DMS79 treated with DMSO at 0.1 percent for 48 hours (cell line): ENCODE measurements around the gene FITM2.
"Not testable (repeated sequence)": the region's sequence is repeated elsewhere in the genome, so short reads cannot be mapped to it uniquely, and the experiment has no call there.

ENCODE experiments used
- DNase-seq: peaks from one replicate; lab custom pipeline; 2025; lab: John Stamatoyannopoulos, UW

FITM2 gene

DNA sequence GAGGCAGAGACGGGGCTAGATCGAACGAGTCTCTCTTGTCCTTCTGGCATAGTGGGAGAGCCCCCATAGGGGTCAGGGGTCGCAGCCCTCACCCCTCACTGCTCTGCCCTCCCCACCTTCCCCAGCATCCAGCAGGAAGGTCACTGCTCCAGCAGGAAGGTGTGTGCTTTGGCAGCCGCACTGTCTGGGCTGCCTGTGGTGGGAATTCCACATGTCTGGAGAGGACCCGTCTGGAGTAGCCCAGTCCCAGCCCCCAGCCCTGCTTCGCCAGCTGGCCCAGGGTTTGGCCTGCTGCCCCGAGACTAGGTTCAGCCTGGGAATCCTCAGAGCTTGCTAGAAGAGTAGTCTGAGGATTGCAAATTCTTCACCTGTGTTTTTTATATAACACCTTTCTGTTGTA, 23.3 kb upstream of the FITM2 start:
- no peak for DNase-seq

DNA sequence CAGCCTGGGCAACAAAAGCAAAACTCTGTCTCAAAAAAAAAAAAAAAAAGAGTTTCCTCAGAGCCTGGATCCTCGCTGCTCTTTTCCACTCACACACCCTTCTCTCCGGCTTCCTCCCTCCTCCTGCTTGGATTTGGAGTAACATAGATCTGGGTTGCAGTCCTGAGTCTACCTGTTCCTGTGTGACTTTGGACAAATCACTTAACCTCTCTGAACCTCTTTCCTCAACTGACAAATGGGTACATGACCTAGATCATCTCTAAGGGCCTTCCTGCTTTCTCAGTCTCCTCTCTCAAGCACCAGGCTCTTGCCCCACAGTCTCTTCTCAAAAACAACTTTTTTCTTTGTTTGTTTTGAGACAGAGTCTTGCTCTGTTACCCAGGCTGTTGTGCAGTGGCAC, 20.2 kb upstream of the FITM2 start:
- DNase-seq = no peak

DNA sequence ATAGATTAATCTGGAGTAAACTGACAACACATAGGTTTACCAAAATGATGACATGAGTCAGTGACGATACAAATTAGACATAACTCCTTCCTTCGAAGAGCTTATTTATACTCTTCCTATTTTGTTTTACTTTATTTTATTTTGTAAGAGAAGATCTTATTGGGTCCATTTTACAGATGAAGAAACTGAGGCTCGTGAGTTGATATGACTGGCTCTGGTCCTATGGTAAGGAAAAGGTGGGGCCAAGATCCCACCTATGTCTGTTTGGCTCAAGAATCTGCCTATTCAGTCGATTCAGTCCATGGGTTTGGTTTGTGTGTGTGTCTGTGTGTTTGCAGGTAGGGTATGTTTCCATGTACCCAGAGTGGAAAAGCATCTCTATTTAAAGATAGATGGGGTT, 17.4 kb upstream of the FITM2 start:
- DNase-seq = no peak

GRCh38 chr20:44327748-44328147, 16.7 kb upstream of the FITM2 start:
- DNase-seq = not testable (repeated sequence)

GRCh38 chr20:44326391-44327159, 15.6 kb upstream of the FITM2 start:
- no peak for DNase-seq

GRCh38 chr20:44324343-44324742, 13.3 kb upstream of the FITM2 start:
- DNase-seq = no peak

- no peak for DNase-seq
Observed at GRCh38 chr20:44319839-44320422, 8.9 kb upstream of the FITM2 start.

DNA sequence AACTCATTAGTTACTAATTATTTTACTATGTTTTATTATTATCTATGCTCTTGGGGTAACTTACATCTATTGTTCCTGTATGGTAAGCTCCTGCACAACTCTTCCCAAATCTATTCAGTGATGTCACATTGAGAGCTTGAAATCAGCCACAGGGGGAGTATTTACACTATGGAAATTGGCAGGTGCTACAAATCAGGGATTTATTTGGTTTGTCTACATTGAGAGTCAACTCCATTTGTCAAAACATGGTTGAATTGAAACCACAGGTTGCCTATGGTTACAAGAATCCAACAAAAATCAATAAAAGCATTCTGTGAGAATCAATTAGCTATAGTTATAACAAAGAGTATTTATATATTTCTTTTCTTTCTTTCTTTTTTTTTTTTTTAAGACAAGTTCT, 3.9 kb upstream of the FITM2 start:
- DNase-seq = no peak

DNA sequence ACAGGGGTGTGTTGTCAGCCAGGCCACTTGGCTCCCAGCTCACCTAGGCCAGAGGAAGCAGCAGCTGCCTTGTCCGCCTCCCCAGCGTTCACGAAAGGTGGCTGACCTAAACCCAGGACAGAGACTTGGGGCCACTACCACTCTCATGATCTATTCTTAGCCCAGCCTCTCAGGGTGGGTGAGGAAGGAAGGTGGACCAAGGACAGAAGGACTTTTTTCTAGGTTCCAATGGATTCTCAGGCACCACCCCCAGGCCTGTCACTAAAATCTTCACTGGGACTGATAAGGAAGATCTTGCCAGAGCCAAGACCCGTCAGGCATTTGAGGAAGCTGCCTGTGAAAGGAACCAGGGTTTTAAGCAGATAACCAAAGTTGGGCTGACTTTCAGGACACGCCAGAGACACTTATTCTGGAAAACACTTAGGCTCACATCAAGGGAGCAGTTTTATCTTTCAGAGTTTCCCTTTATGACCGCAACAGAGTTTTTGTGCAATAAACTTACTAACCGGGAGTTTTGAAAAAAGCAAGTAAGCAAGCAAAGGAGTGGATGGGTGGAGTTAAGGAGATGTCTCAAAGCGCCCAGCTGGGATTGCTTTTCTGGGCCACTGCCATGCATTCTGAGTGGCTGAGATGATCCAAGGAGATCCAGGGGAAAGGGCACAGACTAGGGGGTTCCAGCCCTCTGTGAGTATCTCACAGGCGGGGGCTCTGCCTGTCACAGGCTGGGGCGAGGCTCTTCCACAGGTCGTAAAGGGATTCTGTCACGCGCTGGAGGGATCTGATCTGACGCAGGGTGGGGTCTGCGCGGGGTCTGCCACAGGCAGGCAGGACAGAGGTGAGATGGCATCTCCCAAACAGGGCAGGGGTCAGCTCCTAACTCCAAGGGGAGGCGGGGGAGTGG, 989 bp downstream of the FITM2 start:
- DNase-seq = no peak

- no peak for DNase-seq
Observed at GRCh38 chr20:44306927-44307326, 4.1 kb downstream of the FITM2 start.

- no peak for DNase-seq
Observed at GRCh38 chr20:44304383-44304782, 6.6 kb downstream of the FITM2 start.

GRCh38 chr20:44302736-44303135, 8.3 kb downstream of the FITM2 start:
- no peak for DNase-seq

GRCh38 chr20:44302026-44302669, 8.9 kb downstream of the FITM2 start:
- DNase-seq = peak; percentile 80

DNA sequence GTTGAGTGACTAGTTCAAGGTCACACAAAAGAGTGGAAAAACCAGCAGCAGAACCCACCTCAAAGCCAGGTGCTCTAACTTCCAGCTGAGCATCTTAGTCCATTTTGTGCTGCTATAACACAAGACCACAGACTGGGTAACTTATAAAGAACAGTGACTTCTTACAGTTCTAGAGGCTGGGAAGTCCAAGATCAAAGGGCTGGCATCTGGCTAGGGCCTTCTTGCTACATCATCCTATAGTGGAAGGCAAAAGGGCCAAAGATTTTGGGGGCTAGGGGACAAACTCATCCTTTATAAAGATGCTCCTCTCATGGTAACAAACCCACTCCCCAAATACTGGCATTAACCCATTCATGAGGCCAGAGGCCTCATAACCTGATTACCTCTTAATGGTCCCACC, 9.7 kb downstream of the FITM2 start:
- DNase-seq = no peak

GRCh38 chr20:44299011-44299535, 11.9 kb downstream of the FITM2 start:
- not testable (repeated sequence) for DNase-seq

DNA sequence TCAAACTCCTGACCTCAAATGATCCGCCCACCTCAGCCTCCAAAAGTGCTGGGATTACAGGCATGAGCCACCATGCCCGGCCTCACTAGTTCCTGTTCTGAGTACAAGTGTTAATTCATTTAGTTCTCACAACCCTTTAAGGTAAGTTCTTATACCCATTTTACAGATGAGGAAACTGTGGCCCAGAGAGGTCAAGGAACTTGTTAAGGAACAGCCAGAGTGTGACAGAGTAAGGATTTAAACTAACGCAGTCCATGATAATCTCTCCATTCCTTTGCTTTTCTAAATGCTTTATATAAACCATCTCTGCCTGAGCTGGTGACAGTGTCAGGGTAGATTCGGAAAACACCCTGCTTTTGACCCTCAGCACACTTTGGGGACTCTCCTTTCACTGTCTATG, 13.3 kb downstream of the FITM2 start:
- no peak for DNase-seq

DNA sequence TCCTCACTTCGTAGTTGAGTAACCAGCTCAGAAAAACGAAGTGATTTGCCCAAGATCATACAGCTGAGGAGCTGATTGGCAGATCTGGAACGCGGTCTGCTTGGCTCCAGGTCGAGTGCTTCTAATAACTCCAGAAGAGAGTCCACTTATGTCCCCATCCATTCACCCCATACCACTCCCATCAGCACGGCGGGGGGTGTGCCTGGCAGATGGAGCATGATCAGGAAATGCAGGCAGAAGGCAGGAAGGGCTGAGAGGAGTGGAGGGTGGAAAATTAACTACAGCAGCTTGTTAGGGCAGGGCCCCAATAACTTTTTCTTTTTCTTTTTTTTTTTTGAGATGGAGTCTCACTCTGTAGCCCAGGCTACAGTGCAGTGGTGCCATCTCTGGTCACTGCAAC, 15.0 kb downstream of the FITM2 start:
- peak; percentile 86 for DNase-seq

GRCh38 chr20:44291754-44292153, 19.2 kb downstream of the FITM2 start:
- no peak for DNase-seq

DNA sequence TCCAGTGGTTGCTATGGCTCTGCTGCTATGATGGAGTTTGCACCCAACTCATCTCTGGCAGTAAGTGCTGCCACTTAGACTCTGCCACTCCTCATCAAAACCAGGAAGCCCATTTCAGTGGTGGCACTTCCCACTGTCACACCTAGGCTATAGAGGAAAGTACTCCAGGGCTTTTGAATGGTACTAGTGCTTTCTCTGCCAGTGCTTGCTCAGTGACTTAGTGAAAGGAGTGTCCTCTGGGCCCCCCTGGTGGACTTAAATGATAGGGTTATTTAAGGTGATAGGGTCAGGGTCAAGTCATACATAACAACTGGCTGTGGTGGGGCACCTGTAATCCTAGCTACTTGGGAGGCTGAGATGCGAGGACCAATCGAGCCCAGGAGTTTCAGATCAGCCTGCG, 22.8 kb downstream of the FITM2 start:
- DNase-seq = no peak

GRCh38 chr20:44287272-44288097, 23.5 kb downstream of the FITM2 start:
- no peak for DNase-seq

DNA sequence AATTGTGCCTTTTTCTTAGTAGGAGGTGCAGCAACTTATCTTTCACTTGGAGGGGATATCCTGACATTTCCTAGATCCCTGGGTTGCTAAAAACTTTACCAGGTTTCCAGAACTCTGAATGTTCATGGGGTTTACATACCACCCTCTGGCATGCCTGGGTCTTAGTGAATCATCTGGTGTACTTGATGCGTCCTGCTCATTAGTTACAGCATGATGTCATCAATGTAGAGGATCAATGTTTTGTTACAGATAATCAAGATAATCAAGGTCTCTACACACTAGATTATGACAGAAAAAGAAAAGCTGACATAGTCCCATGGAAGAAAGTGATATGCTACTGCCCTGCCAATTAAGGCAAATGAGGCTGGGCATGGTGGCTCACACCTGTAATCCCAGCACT, 27.0 kb downstream of the FITM2 start:
- DNase-seq = no peak
